Measurements from ENCODE around the gene THNSL1. TPM values are rescaled to one million over a fixed set of nuclear protein-coding genes. Genes with fewer than 3 reads are reported as not detected.

Gene THNSL1
- total and polyA plus RNA-seq, 2 of the 13 experiments (the other 11 are each of a cell fraction or from before 2014, with no cell fraction given) = 1.3 to 3.8 TPM

DNA sequence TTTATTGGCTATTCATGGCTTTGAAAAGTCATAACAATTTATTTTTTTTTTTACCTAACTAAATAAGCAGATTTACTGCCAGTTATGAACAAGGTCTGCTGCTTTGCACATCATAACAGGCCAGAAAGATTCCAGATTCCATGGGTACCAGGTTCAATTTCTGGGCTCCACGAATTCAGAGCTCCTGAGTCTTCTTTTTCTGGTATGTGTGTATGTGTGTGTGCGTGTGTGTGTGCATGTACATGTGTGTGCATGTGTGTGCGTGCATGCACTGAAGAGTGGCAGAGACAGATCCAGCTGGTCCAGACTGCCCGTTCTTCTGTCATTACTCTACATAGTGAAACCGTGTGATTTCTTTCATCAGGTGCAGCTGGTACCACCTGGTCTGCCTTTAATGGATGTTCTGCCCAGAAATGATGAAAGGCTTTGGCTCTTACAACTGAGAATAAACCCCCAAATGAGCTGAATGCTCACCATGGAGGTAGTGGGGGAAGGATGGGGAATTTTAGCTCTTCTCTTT lies 49.4 kb upstream of the THNSL1 start (continued):
- TF ChIP-seq, protein P1, sequence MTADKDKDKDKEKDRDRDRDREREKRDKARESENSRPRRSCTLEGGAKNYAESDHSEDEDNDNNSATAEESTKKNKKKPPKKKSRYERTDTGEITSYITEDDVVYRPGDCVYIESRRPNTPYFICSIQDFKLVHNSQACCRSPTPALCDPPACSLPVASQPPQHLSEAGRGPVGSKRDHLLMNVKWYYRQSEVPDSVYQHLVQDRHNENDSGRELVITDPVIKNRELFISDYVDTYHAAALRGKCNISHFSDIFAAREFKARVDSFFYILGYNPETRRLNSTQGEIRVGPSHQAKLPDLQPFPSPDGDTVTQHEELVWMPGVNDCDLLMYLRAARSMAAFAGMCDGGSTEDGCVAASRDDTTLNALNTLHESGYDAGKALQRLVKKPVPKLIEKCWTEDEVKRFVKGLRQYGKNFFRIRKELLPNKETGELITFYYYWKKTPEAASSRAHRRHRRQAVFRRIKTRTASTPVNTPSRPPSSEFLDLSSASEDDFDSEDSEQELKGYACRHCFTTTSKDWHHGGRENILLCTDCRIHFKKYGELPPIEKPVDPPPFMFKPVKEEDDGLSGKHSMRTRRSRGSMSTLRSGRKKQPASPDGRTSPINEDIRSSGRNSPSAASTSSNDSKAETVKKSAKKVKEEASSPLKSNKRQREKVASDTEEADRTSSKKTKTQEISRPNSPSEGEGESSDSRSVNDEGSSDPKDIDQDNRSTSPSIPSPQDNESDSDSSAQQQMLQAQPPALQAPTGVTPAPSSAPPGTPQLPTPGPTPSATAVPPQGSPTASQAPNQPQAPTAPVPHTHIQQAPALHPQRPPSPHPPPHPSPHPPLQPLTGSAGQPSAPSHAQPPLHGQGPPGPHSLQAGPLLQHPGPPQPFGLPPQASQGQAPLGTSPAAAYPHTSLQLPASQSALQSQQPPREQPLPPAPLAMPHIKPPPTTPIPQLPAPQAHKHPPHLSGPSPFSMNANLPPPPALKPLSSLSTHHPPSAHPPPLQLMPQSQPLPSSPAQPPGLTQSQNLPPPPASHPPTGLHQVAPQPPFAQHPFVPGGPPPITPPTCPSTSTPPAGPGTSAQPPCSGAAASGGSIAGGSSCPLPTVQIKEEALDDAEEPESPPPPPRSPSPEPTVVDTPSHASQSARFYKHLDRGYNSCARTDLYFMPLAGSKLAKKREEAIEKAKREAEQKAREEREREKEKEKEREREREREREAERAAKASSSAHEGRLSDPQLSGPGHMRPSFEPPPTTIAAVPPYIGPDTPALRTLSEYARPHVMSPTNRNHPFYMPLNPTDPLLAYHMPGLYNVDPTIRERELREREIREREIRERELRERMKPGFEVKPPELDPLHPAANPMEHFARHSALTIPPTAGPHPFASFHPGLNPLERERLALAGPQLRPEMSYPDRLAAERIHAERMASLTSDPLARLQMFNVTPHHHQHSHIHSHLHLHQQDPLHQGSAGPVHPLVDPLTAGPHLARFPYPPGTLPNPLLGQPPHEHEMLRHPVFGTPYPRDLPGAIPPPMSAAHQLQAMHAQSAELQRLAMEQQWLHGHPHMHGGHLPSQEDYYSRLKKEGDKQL (CRISPR knock-in tag; IDR thresholded peaks at IDR 0.05; ENCODE audit: low read depth) = no peak
- TF ChIP-seq, protein P2, sequence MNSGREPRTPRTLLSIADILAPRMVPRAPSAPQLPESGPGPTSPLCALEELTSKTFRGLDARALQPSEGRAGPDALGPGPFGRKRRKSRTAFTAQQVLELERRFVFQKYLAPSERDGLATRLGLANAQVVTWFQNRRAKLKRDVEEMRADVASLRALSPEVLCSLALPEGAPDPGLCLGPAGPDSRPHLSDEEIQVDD (CRISPR knock-in tag; IDR thresholded peaks at IDR 0.05; ENCODE audit: borderline replicate concordance) = no peak
- TF ChIP-seq MED1 (CRISPR knock-in tag; IDR thresholded peaks at IDR 0.05) (no peak), ZNF317 (CRISPR knock-in tag; IDR thresholded peaks at IDR 0.05) (no peak), ARID2 (CRISPR knock-in tag; IDR thresholded peaks at IDR 0.05; ENCODE audit: borderline replicate concordance) (no peak), XRCC5 (optimal IDR thresholded peaks at IDR 0.05; ENCODE audit: low read length) (no peak), ZNF143 (CRISPR knock-in tag; IDR thresholded peaks at IDR 0.05) (no peak), RNF2 (conservative IDR thresholded peaks at IDR 0.05; ENCODE audit: low read depth) (no peak)
- TF ChIP-seq, protein P3, sequence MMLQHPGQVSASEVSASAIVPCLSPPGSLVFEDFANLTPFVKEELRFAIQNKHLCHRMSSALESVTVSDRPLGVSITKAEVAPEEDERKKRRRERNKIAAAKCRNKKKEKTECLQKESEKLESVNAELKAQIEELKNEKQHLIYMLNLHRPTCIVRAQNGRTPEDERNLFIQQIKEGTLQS (CRISPR knock-in tag; IDR thresholded peaks at IDR 0.05) = no peak
- TF ChIP-seq, protein P4, sequence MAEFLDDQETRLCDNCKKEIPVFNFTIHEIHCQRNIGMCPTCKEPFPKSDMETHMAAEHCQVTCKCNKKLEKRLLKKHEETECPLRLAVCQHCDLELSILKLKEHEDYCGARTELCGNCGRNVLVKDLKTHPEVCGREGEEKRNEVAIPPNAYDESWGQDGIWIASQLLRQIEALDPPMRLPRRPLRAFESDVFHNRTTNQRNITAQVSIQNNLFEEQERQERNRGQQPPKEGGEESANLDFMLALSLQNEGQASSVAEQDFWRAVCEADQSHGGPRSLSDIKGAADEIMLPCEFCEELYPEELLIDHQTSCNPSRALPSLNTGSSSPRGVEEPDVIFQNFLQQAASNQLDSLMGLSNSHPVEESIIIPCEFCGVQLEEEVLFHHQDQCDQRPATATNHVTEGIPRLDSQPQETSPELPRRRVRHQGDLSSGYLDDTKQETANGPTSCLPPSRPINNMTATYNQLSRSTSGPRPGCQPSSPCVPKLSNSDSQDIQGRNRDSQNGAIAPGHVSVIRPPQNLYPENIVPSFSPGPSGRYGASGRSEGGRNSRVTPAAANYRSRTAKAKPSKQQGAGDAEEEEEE (CRISPR knock-in tag; IDR thresholded peaks at IDR 0.05; ENCODE audit: borderline replicate concordance) = no peak
